Right renal pelvis (tissue), 4 donors: Measurements from ENCODE around the gene AKR1C2. TPM values are rescaled to one million over a fixed set of nuclear protein-coding genes. Genes with fewer than 3 reads are reported as not detected.
"Not testable (repeated sequence)": the region's sequence is repeated elsewhere in the genome, so short reads cannot be mapped to it uniquely, and the experiment has no call there.

Experiments used
- DNase-seq, 4 donors: peaks; one replicate each; pipeline ENCODE4 v3.0.0-alpha.2; 2013; ENCODE audit warnings: low read depth in 4 of 4, low spot score in 3 of 4, missing footprints in 1 of 4
- polyA plus RNA-seq, 4 donors: library from polyadenylated mRNA; unstranded; fragments of 120-200 nt; gene quantifications; one replicate each; pipeline ENCODE4 v1.2.1, GENCODE V29; 2013; ENCODE audit not compliant: insufficient read length in 4 of 4

The AKR1C2 gene
- polyA plus RNA-seq, 4 donors, result 5.9 to 11.4 (median 8.0) TPM

- DNase-seq, result no peak
These were observed 27.3 kb upstream of the AKR1C2 start for GRCh38 chr10:5030989-5031388.

GRCh38 chr10:5025461-5025881 is 21.8 kb upstream of the AKR1C2 start:
- DNase-seq, result not testable (repeated sequence)

- no peak for DNase-seq
These were observed 19.6 kb upstream of the AKR1C2 start for GRCh38 chr10:5023177-5023805.

- not testable (repeated sequence) for DNase-seq
These were observed 18.1 kb upstream of the AKR1C2 start for GRCh38 chr10:5021624-5022290.

- DNase-seq, result not testable (repeated sequence)
These were observed 16.3 kb upstream of the AKR1C2 start for GRCh38 chr10:5019770-5020612.

GRCh38 chr10:5018671-5019277 is 15.1 kb upstream of the AKR1C2 start:
- not testable (repeated sequence) for DNase-seq

GRCh38 chr10:5018134-5018533 is 14.5 kb upstream of the AKR1C2 start:
- DNase-seq, result peak in 3 of 4 donors; percentile 10 to 25 (median 18)

- no peak for DNase-seq
These were observed 11.3 kb upstream of the AKR1C2 start for GRCh38 chr10:5014936-5015335.

GRCh38 chr10:5014200-5014910 is 10.7 kb upstream of the AKR1C2 start:
- not testable (repeated sequence) for DNase-seq

GRCh38 chr10:5013385-5013784 is 9.7 kb upstream of the AKR1C2 start:
- DNase-seq, result no peak

GRCh38 chr10:5012595-5012994 is 8.9 kb upstream of the AKR1C2 start:
- no peak for DNase-seq

GRCh38 chr10:5011392-5011791 is 7.7 kb upstream of the AKR1C2 start:
- DNase-seq, result not testable (repeated sequence)

- DNase-seq, result not testable (repeated sequence)
These were observed 6.4 kb upstream of the AKR1C2 start for GRCh38 chr10:5010043-5010442.

- DNase-seq, result not testable (repeated sequence)
These were observed 5.3 kb upstream of the AKR1C2 start for GRCh38 chr10:5008857-5009548.

- not testable (repeated sequence) for DNase-seq
These were observed 844 bp upstream of the AKR1C2 start for GRCh38 chr10:5004501-5004900.

GRCh38 chr10:5004030-5004385 is 351 bp upstream of the AKR1C2 start:
- DNase-seq, result not testable (repeated sequence)

- no peak for DNase-seq
These were observed 1.5 kb downstream of the AKR1C2 start for GRCh38 chr10:5002013-5002727.

- DNase-seq, result no peak
These were observed 5.0 kb downstream of the AKR1C2 start for GRCh38 chr10:4998671-4999070.

- not testable (repeated sequence) for DNase-seq
These were observed 9.4 kb downstream of the AKR1C2 start for GRCh38 chr10:4994260-4994659.
